NCI-H460 (cell line): ENCODE measurements around the gene PPP1R12B. TPM values are rescaled to one million over a fixed set of nuclear protein-coding genes. Genes with fewer than 3 reads are reported as not detected.
A peak's percentile ranks its signal among the peaks of the same experiment; 100 is the strongest.
"Not testable (repeated sequence)": the region's sequence is repeated elsewhere in the genome, so short reads cannot be mapped to it uniquely, and the experiment has no call there.

Experiments
- DNase-seq: peaks from one replicate; pipeline ENCODE4 v3.0.0-alpha.2; 2016; ENCODE audit warnings: low read depth; ENCODE audit errors: extremely low read depth
- total RNA-seq: library from RNA; depleted of rRNA; stranded (reverse); fragments of >200 nt; shearing (Covaris generic); gene quantifications from 2 replicates; pipeline ENCODE4 v1.2.3, GENCODE V29; 2014

The PPP1R12B gene
- total RNA-seq, 1 experiment from 2014 or later: 16.6 TPM

DNA sequence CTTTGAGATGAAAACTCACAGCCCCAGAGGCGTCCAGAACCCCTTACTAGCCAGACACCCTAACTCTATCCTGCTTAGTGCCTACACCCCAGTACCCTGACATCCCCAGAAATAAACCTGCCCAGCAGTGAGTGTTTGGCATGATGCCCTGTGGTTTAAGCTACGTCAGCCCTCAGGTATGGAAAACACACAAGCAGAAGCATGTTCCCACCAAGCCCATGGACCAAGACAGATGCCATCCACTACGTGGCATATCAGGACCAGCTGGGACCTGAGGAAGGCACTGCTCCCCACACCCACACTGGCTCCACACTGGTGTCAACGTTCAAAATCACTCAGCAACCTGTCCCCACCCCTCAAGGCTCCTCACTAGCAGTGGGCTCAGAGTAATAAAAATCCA is 245.3 kb downstream of the PPP1R12B start:
- no peak for DNase-seq

- DNase-seq: no peak
Measured at GRCh38 chr1:202596638-202597037, 248.1 kb downstream of the PPP1R12B start.

DNA sequence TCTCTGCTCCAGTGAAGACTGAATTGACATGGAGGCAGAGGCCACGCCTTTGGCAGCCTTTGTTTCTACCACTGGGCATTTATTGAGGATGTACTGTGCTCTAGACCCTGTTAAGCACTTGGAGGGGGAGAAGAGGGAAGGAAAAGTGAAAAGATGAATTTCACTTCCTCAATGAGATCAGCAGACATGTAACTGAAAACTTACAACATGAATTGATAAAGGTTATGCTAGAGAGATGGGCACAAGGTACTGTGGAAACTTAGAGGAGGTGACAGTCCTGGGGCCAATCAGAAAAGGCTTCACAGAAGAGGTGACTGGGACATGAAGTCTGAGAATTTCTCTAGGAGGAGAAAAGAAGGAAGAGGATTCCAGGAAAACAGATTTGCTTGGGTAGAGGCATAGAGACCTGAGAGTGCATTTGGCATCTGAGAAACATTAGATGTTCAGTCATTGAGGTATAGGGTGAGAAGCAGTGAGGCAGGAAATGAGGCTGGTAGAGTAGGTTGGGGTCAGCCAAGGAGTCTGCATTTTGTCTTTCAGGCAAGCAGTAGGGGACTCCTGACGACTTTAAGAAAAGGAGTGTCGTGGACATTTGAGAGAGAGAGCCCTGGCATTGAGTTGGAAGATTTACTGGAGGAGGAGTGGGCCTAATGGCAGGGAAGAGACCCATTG is 248.7 kb downstream of the PPP1R12B start:
- DNase-seq: no peak

GRCh38 chr1:202599669-202600431 is 251.4 kb downstream of the PPP1R12B start:
- peak; percentile 72 for DNase-seq

GRCh38 chr1:202600432-202601041 is 252.0 kb downstream of the PPP1R12B start:
- DNase-seq: no peak

GRCh38 chr1:202603435-202603834 is 254.9 kb downstream of the PPP1R12B start:
- DNase-seq: no peak

DNA sequence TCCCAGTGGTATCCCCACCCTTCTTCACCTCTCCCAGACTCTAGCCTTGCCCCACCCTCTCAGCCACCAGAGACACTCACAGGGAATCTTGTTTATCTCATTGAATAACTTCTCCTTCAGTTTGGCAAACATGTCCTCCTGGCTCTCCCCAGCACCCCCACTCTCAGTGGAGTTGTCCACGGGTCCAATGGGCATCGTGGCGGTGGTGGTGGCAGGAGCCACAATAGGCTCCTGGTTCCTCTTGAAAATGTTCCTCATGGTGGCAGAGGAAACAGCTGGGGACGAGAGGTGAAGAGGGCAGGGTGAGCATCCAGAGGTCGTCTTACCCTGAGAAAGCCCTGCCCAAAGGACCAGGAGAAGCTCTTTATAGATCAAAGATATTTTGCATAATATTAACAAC is 257.0 kb downstream of the PPP1R12B start:
- DNase-seq: no peak

DNA sequence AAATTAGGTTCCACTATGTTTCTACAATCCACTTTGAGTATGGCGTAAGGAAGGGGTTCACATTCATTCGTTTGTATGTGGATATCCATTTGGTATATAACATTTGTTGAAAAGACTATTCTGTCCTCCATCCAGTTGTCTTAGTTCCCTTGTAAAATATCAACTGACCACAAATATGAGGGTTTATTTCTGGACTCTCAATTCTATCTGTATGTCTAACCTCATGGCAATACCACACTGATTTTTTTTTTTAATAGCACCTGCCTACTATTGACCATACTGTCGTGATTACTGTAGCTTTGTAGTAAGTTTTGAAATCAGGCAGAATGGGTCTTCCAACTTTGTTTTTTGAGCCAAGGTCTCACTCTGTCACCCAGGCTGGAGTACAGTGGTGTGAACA is 263.5 kb downstream of the PPP1R12B start:
- not testable (repeated sequence) for DNase-seq

DNA sequence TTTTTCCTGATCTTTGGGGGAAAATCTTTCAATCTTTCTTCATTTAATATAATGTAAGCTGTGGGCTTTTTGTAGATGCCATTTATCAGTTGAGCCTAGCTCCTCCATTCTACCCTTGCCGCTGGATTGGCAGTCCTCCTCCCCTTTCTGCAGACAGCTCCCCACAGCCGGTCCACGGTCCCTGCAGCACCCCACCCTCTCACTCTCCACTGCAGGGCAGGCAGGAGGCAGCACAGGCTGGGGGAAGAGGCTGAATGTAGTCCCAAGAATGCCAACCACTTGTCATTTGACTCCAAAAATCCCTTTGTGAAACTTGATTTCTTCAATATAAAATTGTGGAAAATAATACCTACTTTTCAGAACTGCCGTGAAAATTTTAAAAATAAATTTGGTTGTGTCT is 265.1 kb downstream of the PPP1R12B start:
- DNase-seq: no peak

DNA sequence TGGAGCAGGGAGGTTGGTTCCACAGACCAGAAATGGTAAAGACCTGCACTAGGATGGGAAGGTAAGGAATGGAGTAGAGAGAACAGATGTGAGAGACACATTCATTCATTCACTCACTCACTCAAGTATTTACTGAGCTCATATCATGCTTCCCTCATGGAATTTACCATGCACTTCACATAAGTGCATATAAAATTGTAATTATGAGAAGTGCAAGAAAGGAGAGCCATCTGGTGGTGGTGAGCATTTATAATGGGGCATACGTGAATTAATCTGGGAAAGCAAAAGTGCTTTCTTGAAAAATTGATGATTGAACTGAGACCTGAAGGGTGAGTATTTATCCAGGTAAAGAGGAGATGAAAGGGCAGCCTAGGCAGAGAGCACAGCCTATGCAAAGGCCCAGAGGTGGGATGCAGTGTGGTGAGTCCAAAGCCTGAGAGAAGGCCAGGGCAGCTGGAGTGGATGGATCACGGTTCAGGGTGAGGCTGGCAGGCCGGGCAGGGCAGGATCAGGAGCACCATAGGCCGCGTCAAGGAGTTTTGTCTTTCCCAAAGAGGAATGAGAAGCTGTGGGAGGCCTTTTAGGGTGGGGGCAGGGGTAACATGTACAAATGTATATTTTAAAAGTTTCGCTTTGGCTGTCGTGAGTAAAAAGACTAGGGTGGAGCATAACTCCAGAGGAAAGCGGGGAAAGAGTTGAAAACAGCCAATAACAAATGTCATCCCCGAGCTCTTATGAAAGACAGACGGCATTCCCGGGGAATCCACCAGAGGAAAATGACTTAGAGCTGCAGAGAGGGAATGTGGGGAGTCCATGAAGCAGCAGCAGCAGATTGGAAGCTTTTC is 266.1 kb downstream of the PPP1R12B start:
- not testable (repeated sequence) for DNase-seq

DNA sequence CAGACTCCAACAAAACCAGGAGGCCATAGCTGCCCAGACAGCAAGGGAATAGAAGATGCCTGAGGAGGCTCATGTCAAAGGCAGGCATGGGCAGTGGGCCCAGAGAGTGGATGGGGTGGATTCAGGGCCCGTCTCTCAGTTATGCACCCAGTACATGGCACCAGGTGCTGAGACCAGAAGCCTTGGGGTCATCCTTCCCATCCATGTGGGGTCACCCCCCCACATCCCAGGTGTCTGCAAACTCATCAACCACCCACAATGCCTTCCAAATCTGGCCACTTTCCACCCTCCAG is 266.7 kb downstream of the PPP1R12B start:
- DNase-seq: not testable (repeated sequence)

DNA sequence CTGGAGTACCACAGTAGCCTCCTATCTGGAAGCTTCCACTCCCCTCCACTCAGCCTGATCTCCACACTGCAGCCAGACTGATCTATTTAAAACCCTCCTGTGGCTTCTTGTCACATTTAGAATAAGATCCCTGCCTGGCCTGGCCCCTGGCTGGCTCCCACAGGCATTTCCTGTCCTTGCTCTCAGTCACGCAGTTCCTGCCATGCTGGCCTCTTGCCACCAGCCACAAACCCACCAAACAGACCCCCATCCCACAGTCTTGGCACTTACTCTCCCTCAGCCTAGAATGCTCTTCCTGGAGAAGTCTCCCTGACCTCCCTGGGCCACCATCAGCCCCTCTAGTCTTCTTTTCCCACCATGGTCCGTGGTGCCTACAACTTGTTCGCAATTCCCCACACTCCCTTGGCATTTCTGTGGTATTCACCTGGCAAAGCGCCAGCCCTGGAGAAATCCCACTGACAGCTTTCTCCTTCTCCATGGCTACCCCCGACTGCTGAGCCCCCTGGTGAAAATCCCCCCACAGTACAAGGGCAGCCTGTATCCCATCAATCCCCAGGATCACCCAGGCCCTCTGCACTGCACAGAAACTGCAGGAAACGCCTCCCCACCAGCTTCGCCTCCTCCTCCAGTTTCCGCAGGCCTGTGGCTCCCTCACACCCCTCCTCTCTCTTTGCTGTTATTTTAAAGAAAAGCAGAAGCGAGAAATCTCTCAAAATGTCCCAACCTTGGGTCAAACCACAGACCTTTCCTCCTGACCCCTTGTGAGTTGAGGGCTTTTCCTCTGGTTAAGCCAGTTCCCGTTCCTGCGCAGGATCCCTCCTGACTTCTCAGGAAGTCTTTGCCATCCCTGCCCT is 267.2 kb downstream of the PPP1R12B start:
- DNase-seq: no peak

- no peak for DNase-seq
Measured at GRCh38 chr1:202616355-202616915, 267.9 kb downstream of the PPP1R12B start.

- not testable (repeated sequence) for DNase-seq
Measured at GRCh38 chr1:202619012-202619411, 270.5 kb downstream of the PPP1R12B start.

GRCh38 chr1:202619505-202619904 is 271.0 kb downstream of the PPP1R12B start:
- DNase-seq: no peak

GRCh38 chr1:202620036-202620435 is 271.5 kb downstream of the PPP1R12B start:
- not testable (repeated sequence) for DNase-seq

GRCh38 chr1:202621446-202621845 is 272.9 kb downstream of the PPP1R12B start:
- DNase-seq: no peak

DNA sequence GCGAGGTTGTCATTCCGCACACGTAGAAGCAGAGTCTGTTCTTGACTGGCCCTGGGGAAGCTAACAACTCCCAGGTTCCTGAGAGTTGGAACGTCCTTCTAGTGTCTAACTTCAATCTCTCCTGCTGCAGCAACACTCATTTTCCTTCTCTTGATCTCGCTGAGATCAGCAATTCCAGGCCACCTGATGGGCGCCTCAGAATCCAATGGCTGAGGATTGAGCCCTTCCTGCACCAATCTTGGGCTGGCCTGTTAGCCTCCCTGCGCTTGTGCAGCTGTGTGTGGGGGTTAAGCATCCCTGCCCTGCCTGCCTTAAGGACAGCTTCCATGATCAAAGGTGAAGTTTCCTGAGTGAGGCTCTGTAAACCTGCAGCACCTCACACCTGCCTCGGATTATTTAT is 273.9 kb downstream of the PPP1R12B start:
- no peak for DNase-seq

DNA sequence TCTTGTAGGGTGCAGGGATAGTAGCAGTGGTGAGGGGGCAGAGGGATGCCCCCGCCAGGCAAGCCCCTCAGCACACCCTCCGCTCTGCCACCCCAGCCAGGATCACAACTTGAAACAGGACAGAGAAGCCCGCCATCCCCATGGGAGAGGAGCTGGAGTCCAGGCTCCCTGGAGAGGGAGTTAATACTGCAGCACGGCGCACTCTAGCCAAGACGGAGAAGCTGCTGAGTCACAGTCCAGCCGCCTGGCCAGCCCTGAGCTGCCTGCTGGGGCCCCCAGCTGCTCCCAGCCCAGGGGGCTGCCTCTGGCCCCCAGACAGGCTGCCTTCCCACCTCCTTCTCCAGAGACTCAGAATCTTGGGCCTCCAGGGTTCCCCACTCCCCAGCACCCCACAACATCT is 274.6 kb downstream of the PPP1R12B start:
- DNase-seq: peak; percentile 62

- DNase-seq: not testable (repeated sequence)
Measured at GRCh38 chr1:202623476-202623875, 275.0 kb downstream of the PPP1R12B start.
